ENCODE results near the gene LGALSL. TPM values are rescaled to one million over a fixed set of nuclear protein-coding genes. Genes with fewer than 3 reads are reported as not detected.

The LGALSL gene
- total RNA-seq, 4 donors from 2014 or later, result 13.1 to 30.7 (median 18.1) TPM

GRCh38 chr2:64477979-64478378, 24.0 kb downstream of the LGALSL start:
- Histone ChIP-seq H3K27me3 (no peaks in the 10 kb centered on the region), H3K27ac (no peak overlapping the region), H3K36me3 (no peaks in the 10 kb centered on the region), H3K4me3 (no peak overlapping the region), H3K9me3 (no peaks in the 10 kb centered on the region), H3K4me1 (peaks cover 0 to 10% (median 0%) of the 10 kb centered on the region in 4 donors)
- DNase-seq, result no peak
- intact Hi-C loops (cut with DNase I; ENCODE audit: low total_unique reads), result no loop called here
- in situ Hi-C loops (cut with MboI; ENCODE audit: low pct_ligation_motif_present in 1 of 4, low pct_unique_long_range_greater_than_20kb in 1 of 4, low sequenced_read_pairs in 3 of 4), result loop anchor here in 1 of 4 donors (25.0 kb wide), 1 partner anchor 441 kb away; no protein-coding TSS in a partner anchor
- WGBS, 2 donors (ENCODE audit: low coverage in 1 of 2), result 95 to 98% methylated on average over 4 of the region's 4 CpGs
- TF ChIP-seq POLR2AphosphoS5 (IDR thresholded peaks at IDR 0.05), result no peak
- no peak for TF ChIP-seq EP300 (IDR thresholded peaks at IDR 0.05; ENCODE audit: low read depth)
- TF ChIP-seq POLR2A (IDR thresholded peaks at IDR 0.05), result no peak
- TF ChIP-seq CTCF (IDR thresholded peaks at IDR 0.05), result no peak

- H3K4me3 ChIP-seq, result no peak overlapping the region
- intact Hi-C loops (cut with DNase I; ENCODE audit: low total_unique reads), result no loop called here
- H3K9me3 ChIP-seq, result no peaks in the 10 kb centered on the region
- in situ Hi-C loops (cut with MboI; ENCODE audit: low pct_ligation_motif_present in 1 of 4, low pct_unique_long_range_greater_than_20kb in 1 of 4, low sequenced_read_pairs in 3 of 4), result loop anchor here in 1 of 4 donors (25.0 kb wide), 1 partner anchor 441 kb away; no protein-coding TSS in a partner anchor
- no peaks in the 10 kb centered on the region for H3K27me3 ChIP-seq
- peaks cover 0 to 10% (median 0%) of the 10 kb centered on the region in 4 donors for H3K4me1 ChIP-seq
- TF ChIP-seq POLR2A (IDR thresholded peaks at IDR 0.05), result no peak
- no peak for TF ChIP-seq POLR2AphosphoS5 (IDR thresholded peaks at IDR 0.05)
- no peak for TF ChIP-seq CTCF (IDR thresholded peaks at IDR 0.05)
- H3K27ac ChIP-seq, result no peak overlapping the region
- 68 to 84% methylated on average over 3 of the region's 3 CpGs for WGBS, 2 donors (ENCODE audit: low coverage in 1 of 2)
- no peak for DNase-seq
- H3K36me3 ChIP-seq, result no peaks in the 10 kb centered on the region
Measured at GRCh38 chr2:64478502-64479230, 24.7 kb downstream of the LGALSL start.

- Histone ChIP-seq H3K4me3 (no peak overlapping the region), H3K36me3 (no peaks in the 10 kb centered on the region), H3K9me3 (no peaks in the 10 kb centered on the region), H3K27me3 (no peaks in the 10 kb centered on the region), H3K27ac (no peak overlapping the region), H3K4me1 (peaks cover 0 to 10% (median 0%) of the 10 kb centered on the region in 4 donors)
- no peak for TF ChIP-seq POLR2A (IDR thresholded peaks at IDR 0.05)
- no peak for TF ChIP-seq EP300 (IDR thresholded peaks at IDR 0.05; ENCODE audit: low read depth)
- no peak for TF ChIP-seq POLR2AphosphoS5 (IDR thresholded peaks at IDR 0.05)
- TF ChIP-seq CTCF (IDR thresholded peaks at IDR 0.05), result no peak
- WGBS, 2 donors (ENCODE audit: low coverage in 1 of 2), result 90% methylated on average over 10 of the region's 10 CpGs; no CpG with 5 or more reads in 1 of the 2 donors
- in situ Hi-C loops (cut with MboI; ENCODE audit: low pct_ligation_motif_present in 1 of 4, low pct_unique_long_range_greater_than_20kb in 1 of 4, low sequenced_read_pairs in 3 of 4), result loop anchor here (10.0 to 25.0 kb wide), 3 partner anchors 135 to 442 kb away; no protein-coding TSS in a partner anchor
- DNase-seq, result no peak
- intact Hi-C loops (cut with DNase I; ENCODE audit: low total_unique reads), result no loop called here
Measured at GRCh38 chr2:64479259-64480117, 25.5 kb downstream of the LGALSL start.

- no peaks in the 10 kb centered on the region for H3K36me3 ChIP-seq
Measured at GRCh38 chr2:64481665-64482064, 27.7 kb downstream of the LGALSL start.

More at GRCh38 chr2:64481665-64482064, 27.7 kb downstream of the LGALSL start:
- Histone ChIP-seq H3K27me3 (no peaks in the 10 kb centered on the region), H3K9me3 (no peaks in the 10 kb centered on the region), H3K4me1 (peaks cover 0 to 18% (median 5%) of the 10 kb centered on the region in 4 donors), H3K27ac (no peak overlapping the region), H3K4me3 (no peak overlapping the region)
- no peak for DNase-seq
- in situ Hi-C loops (cut with MboI; ENCODE audit: low pct_ligation_motif_present in 1 of 4, low pct_unique_long_range_greater_than_20kb in 1 of 4, low sequenced_read_pairs in 3 of 4) (loop anchor here (10.0 to 25.0 kb wide), 3 partner anchors 137 to 444 kb away; no protein-coding TSS in a partner anchor), intact Hi-C loops (cut with DNase I; ENCODE audit: low total_unique reads) (no loop called here)
- WGBS, 2 donors (ENCODE audit: low coverage in 1 of 2), result 67 to 95% methylated on average over 3 to 5 of the region's 5 CpGs
- TF ChIP-seq EP300 (IDR thresholded peaks at IDR 0.05; ENCODE audit: low read depth), result no peak
- no peak for TF ChIP-seq POLR2A (IDR thresholded peaks at IDR 0.05)
- TF ChIP-seq CTCF (IDR thresholded peaks at IDR 0.05), result no peak
- no peak for TF ChIP-seq POLR2AphosphoS5 (IDR thresholded peaks at IDR 0.05)

Measured in transverse colon (tissue), 4 donors.